Measurements from ENCODE around the gene PLXNA4. TPM values are rescaled to one million over a fixed set of nuclear protein-coding genes. Genes with fewer than 3 reads are reported as not detected.

PLXNA4 gene
- total and polyA plus RNA-seq, 8 donors, result 0.15 to 12.8 (median 1.6) TPM

DNA sequence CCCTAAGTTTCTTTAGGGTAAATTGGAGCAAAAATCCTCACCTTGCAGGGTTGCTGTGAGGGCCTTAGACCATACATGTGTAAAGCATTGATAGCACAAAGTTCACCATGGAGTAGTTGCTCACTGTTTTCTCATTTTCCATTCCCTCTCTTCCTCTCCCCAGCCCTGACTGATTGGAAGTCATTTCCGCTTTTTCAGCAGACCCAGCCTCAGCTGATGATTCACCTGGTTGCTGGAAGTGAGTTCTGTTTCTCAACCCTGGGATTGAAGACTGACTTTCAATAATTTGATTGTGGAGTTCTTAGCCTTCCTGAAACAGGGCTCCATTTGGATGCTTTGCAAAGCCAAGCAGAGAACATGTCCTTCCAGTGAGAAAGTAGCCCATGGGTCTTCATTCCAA is 107.0 kb downstream of the PLXNA4 start:
- DNase-seq, result no peak
- peaks cover 0 to 19% (median 9%) of the 10 kb centered on the region in 4 donors for H3K4me1 ChIP-seq
- WGBS, 5 donors, result 0 to 100% (median 90%) methylated on average over 1 of the region's 1 CpG
- no peak overlapping the region for H3K27ac ChIP-seq
- peaks cover 0 to 8% (median 0%) of the 10 kb centered on the region in 3 donors for H3K27me3 ChIP-seq
- H3K4me3 ChIP-seq, result no peak overlapping the region
- TF ChIP-seq EP300 (IDR thresholded peaks at IDR 0.05) (no peak), POLR2AphosphoS5 (IDR thresholded peaks at IDR 0.05) (no peak), POLR2A (IDR thresholded peaks at IDR 0.05) (no peak)
- TF ChIP-seq, protein P1, sequence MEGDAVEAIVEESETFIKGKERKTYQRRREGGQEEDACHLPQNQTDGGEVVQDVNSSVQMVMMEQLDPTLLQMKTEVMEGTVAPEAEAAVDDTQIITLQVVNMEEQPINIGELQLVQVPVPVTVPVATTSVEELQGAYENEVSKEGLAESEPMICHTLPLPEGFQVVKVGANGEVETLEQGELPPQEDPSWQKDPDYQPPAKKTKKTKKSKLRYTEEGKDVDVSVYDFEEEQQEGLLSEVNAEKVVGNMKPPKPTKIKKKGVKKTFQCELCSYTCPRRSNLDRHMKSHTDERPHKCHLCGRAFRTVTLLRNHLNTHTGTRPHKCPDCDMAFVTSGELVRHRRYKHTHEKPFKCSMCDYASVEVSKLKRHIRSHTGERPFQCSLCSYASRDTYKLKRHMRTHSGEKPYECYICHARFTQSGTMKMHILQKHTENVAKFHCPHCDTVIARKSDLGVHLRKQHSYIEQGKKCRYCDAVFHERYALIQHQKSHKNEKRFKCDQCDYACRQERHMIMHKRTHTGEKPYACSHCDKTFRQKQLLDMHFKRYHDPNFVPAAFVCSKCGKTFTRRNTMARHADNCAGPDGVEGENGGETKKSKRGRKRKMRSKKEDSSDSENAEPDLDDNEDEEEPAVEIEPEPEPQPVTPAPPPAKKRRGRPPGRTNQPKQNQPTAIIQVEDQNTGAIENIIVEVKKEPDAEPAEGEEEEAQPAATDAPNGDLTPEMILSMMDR (IDR thresholded peaks at IDR 0.05), result no peak
- intact Hi-C loops (cut with DNase I; ENCODE audit: low total_unique reads), result no loop called here
- no peaks in the 10 kb centered on the region for H3K36me3 ChIP-seq
- no peaks in the 10 kb centered on the region for H3K9me3 ChIP-seq

GRCh38 chr7:132466367-132466766 is 109.9 kb downstream of the PLXNA4 start:
- Histone ChIP-seq H3K4me3 (no peak overlapping the region), H3K27ac (no peak overlapping the region), H3K9me3 (no peaks in the 10 kb centered on the region), H3K36me3 (no peaks in the 10 kb centered on the region), H3K27me3 (no peaks in the 10 kb centered on the region), H3K4me1 (peaks cover 0 to 8% (median under 1%) of the 10 kb centered on the region in 4 donors)
- intact Hi-C loops (cut with DNase I; ENCODE audit: low total_unique reads), result no loop called here
- TF ChIP-seq POLR2AphosphoS5 (IDR thresholded peaks at IDR 0.05) (no peak), EP300 (IDR thresholded peaks at IDR 0.05) (no peak), POLR2A (IDR thresholded peaks at IDR 0.05) (no peak)
- TF ChIP-seq, protein P1 (IDR thresholded peaks at IDR 0.05), result no peak
- DNase-seq, result no peak
- WGBS, 5 donors, result 81 to 93% (median 88%) methylated on average over 6 of the region's 6 CpGs

GRCh38 chr7:132465516-132465915 is 110.8 kb downstream of the PLXNA4 start:
- Histone ChIP-seq H3K36me3 (no peaks in the 10 kb centered on the region), H3K27ac (no peak overlapping the region), H3K4me3 (no peak overlapping the region), H3K9me3 (no peaks in the 10 kb centered on the region), H3K27me3 (no peaks in the 10 kb centered on the region), H3K4me1 (peaks cover 0 to 8% (median 0%) of the 10 kb centered on the region in 4 donors)
- TF ChIP-seq POLR2AphosphoS5 (IDR thresholded peaks at IDR 0.05), result no peak
- no peak for TF ChIP-seq POLR2A (IDR thresholded peaks at IDR 0.05)
- TF ChIP-seq, protein P1 (IDR thresholded peaks at IDR 0.05), result no peak
- no peak for TF ChIP-seq EP300 (IDR thresholded peaks at IDR 0.05)
- WGBS, 5 donors, result 72 to 93% (median 81%) methylated on average over 4 of the region's 4 CpGs
- DNase-seq, result no peak
- intact Hi-C loops (cut with DNase I; ENCODE audit: low total_unique reads), result no loop called here

- TF ChIP-seq, protein P1 (IDR thresholded peaks at IDR 0.05), result no peak
- no peak for TF ChIP-seq POLR2A (IDR thresholded peaks at IDR 0.05)
- TF ChIP-seq POLR2AphosphoS5 (IDR thresholded peaks at IDR 0.05), result no peak
- TF ChIP-seq EP300 (IDR thresholded peaks at IDR 0.05), result no peak
- peaks cover 0 to 8% (median 0%) of the 10 kb centered on the region in 4 donors for H3K4me1 ChIP-seq
- DNase-seq, result no peak
- no peaks in the 10 kb centered on the region for H3K36me3 ChIP-seq
- no peaks in the 10 kb centered on the region for H3K27me3 ChIP-seq
- WGBS, 5 donors, result 66 to 79% (median 71%) methylated on average over 4 of the region's 4 CpGs
- H3K4me3 ChIP-seq, result no peak overlapping the region
- intact Hi-C loops (cut with DNase I; ENCODE audit: low total_unique reads), result no loop called here
- no peaks in the 10 kb centered on the region for H3K9me3 ChIP-seq
- no peak overlapping the region for H3K27ac ChIP-seq
Observed at GRCh38 chr7:132464740-132465139, 111.5 kb downstream of the PLXNA4 start.

Measured in stomach (tissue), 9 donors.